GM20431 (cell line): ENCODE measurements around the gene POLD2.

Experiments
- in situ Hi-C: fragments of 300-500 bp; cut with MseI, MboI; formaldehyde crosslinking; loops from one replicate; pipeline ENCODE4 v1.15.0; 2020; ENCODE audit warnings: low sequenced_read_pairs; ENCODE audit not compliant: unreplicated experiment

The POLD2 gene

DNA sequence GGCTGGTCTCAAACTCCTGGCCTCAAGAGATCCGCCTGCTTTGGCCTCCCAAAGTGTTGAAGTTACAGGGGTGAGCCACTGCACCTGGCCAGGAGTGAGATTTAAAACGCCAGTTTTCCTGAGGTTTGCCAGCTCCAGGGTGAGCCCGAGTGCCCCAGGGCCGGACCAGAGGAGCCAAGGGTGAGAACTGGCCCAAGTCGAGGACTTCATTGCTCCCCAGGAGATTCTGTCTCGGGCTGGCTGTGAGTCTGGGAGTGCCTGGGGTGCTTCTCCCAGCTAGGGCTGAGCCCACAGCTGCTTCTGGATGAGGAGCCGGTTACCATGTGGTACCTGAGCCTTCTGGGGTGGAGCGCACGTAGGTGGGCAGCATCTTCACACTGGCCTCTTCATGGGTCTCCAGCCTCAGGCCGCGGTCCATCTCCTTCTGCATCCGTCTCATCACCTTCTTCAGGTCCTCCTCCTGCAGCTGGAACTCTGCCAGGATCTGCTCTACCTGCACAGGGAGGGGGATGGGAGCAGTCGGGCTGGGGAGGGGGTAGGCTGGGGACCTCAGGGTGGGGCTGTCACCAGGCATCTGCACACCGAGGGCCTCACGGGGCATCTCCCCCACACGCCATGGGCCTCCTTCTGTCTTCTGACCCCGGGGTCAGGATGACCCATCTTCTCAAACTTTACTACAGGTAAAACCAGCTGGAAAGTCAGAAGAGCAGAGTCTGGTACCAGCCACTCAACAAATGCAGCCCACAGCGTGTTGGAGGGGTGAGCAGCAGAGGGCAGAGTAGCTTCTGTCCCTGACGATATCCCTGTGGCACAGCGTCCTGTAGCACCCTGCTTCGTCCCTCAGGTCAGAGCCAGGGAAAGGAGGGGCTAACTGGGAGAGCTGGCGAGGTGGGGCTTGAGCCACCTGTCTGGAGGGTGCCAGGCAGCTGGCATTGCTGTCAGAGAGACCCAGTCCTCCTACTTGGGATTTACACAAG lies 29.9 kb upstream of the POLD2 start:
- in situ Hi-C loops, result no loop called here

GRCh38 chr7:44151956-44152355 lies 28.6 kb upstream of the POLD2 start:
- in situ Hi-C loops, result no loop called here

DNA sequence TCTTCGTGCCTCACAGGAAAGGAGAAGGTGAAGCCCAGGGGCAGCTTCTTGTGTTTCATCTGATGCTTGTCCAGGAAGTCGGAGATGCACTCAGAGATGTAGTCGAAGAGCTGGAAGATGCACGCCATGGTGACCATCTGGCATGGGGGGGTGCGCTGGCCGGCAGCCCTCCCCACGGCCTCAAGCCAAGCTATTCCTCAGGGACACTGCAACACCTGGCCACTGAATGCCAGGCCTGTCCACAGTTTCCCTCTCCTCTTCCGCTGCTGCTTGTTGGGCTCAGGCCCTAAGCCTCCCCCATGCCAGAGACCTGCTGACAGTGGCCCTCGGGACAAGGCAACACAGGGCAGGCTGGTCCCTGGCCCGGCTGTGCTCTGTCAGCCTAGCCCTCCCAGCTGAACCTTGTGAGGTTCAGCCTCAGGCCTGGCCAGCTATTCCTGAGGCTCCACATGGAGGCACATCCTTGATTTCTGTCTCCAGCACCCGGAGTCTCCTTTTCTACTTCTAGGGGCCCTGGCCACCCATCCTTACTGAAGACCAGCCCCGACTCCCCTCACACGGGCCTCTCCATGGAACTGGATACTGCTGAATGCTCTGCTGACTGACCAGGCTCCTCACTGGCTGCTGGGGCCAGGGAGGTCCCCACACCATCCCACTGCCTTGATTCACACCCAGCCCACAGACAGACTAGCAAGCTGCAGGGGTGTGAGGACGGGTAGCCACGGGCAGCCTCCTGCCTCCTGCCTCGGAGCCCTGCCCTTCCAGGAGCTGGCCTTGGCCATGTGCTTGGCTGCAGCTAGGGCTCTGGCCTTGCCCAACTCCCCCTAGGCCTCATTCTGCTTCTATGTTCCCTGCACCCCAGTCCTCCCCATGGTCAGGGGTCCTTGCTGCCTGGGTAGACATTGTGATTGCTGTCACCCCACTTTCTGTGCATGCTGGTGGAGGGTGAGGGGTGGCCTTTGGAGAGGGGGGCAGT lies 27.9 kb upstream of the POLD2 start:
- in situ Hi-C loops, result no loop called here

- in situ Hi-C loops, result no loop called here
Observed at GRCh38 chr7:44150466-44150832, 27.1 kb upstream of the POLD2 start.

GRCh38 chr7:44149571-44150465 lies 26.5 kb upstream of the POLD2 start:
- in situ Hi-C loops, result no loop called here

- in situ Hi-C loops, result no loop called here
Observed at GRCh38 chr7:44148961-44149536, 25.7 kb upstream of the POLD2 start.

GRCh38 chr7:44148166-44148565 lies 24.8 kb upstream of the POLD2 start:
- in situ Hi-C loops, result no loop called here

GRCh38 chr7:44147026-44147991 lies 24.0 kb upstream of the POLD2 start:
- in situ Hi-C loops, result no loop called here

DNA sequence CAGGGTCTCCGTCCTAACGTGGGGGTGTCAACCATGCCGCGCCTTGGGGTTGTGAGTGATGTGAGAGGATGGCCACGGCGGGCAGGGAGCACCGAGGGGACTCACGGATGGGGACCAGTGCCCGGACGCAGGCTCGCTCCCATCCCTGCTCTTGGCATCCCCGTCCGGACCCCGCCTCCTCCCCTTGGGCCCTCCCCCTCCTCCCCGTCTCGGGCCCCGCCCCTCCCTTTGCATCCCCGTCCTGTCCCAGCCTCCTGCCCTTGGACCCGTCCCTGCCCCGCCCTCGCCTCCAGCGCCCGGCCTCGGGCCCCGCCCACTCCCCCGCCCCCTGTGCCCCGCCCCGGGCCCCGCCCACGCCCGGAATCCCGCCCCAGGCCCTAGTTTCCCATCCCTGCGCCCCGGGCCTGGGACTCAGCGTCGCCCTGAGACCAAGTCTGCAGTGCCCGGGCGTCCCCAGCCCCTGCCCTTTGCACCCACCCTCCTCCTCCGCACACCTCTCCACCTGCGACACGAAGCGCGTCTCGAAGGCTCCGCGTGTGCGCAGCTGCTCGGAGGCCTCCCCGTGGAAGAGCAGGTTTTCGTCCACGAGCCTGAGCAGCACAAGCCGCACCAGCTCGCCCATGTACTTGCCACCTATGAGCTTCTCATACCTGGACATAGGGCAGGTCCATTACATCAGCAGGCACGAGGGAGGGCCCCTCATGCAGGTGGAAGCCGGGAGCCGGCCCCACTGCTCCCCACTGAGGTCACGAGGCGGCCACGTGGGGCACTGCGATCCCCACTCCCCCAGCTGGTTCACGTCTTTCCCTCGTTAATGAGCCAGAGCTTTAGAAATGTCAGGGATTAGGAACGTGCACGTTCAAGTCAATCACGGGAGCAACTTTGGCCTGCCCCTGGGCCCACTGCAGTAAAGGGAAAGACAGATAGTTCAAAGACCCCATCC lies 22.9 kb upstream of the POLD2 start:
- in situ Hi-C loops, result no loop called here

DNA sequence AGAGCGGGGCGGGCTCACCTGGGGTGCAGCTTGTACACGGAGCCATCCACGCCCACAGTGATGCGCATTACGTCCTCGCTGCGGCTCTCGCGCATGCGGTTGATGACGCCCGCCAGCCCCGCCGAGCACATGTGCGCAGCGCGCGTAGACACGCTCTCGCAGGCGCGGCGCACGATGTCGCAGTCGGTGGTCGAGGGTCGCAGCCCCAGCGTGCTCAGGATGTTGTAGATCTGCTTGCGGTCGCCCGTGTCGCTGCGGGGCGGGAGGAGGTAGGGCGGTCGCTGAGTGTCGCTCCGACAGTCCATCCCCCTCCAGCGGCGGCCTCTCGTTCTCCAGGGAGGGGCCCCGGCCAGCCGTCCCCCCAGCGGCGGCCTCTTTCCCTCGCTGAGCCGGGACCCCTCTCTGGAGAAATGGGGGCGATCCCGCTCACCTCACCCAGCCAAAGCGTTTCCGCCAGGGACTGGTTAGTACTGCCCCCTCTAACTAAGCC lies 22.2 kb upstream of the POLD2 start:
- in situ Hi-C loops, result no loop called here

DNA sequence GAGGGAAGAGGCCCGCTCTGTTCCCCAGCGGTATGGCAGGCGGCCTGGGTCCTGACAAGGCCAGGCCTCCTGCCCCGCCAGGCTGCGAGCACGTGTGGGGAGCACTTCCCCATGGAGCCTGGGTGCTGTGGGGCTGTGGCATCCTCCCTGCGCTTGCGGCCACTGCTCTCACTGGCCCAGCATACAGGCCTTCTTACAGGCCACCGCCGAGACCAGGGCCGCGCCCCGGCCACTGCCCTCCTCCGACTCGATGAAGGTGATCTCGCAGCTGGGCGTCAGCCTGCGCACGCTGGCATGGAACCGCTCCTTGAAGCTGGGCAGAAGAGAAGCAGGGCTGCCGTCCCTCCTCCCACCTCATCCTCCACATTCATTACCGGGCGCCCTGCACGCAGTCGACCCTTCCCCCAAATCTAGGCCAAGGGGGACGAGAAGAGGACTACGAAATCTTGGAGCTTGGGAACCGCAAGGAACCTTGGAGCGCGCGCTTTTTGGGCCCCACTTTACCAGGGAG lies 21.7 kb upstream of the POLD2 start:
- in situ Hi-C loops, result no loop called here

- in situ Hi-C loops, result no loop called here
Observed at GRCh38 chr7:44144426-44144967, 21.1 kb upstream of the POLD2 start.

DNA sequence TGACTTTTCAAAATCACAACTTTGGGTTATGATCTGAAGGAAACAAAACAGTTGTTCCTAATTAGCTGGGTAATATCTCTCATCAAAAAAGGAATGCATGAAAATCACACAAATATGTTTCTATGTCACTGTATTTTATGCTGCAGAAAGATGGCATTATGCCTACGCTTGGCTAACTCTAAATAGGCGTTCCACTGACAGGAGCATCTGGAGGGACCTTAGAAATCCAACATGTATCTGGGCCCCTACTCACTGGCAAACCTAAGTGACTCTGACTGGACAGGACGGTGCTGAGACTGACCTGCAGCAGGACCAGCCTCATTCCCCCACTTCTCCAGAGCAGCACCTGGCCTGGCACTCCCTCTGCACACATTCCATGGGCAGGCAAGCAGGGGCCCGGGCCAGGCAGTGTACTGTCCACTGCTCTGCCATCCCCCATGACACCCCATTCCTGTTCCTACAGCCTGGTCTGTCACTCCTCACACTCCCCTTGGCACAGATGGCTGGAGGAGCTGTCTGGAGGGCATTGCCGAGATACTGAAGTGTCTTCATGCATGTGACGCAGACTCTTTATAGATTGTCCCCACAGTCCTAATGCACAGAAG lies 20.4 kb upstream of the POLD2 start:
- in situ Hi-C loops, result no loop called here

DNA sequence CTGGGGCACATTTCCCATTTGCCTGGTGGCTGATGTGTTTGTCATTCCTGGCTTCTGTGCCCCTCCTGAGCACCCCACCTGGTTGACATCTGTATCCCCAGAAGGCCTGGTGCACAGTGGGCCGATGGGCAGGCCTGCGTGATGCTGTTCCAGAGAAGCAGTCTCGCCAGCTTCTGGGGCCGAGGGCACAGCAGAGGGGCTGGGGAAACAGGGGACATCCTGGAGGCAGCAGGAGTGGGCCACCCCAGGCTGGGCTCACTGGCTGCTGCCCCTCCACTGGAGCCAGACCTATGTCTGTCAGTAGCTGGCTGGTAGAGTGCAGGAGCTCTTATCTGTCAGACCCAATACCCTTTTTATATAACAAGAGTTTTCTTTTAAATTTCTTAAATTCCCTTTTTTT lies 18.7 kb upstream of the POLD2 start:
- in situ Hi-C loops, result no loop called here

DNA sequence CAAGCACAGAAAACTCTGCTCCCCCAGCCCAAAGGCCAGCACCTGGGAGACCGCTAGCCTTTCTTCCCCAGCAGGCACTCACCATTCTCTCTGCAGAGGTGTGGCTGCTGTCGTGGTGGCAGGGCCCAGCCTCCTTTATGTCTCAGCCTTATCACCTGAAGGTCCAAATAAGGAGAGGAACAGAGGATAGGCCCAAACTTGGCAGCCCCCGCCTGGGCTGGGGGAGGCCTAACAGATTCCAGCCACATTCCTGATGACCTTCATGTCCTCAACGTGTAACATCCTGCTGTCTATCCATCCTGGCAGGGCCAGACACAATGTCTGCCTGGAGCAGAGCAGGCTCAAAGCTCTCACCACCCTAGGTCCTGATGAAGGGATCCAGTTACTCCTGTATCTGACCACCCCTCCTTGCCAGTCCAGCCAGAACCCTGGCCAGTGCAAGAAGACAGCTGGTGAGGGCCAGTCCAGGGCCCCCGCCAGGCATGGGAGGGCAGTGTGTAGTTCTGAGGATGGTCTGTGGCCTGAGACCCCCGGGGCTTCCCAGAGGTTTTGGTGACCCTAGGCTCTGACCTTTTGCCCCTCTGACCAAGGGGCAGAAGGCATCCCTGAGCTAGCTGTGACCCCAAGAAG lies 18.0 kb upstream of the POLD2 start, which contains the start of gene MYL7:
Gene MYL7, minus strand, starts transcription at position 112 of the 630 bp plus-strand sequence. Its CDS starts 27 bp downstream, at position 85.
- in situ Hi-C loops, result no loop called here

- in situ Hi-C loops, result no loop called here
Observed at GRCh38 chr7:44140341-44140740, 17.0 kb upstream of the POLD2 start.
